Adrenal gland (tissue), 5 donors: Measurements from ENCODE around the gene MAGI2.

ENCODE experiments used
- CTCF ChIP-seq, 6 experiments: fragments of 450-650 bp in 4 of 6; fragments of 200-600 bp in 2 of 6; sonication (generic) in 1 of 6; IDR thresholded peaks; 1 replicate in 5 of 6; 2 replicates in 1 of 6; pipeline versions ENCODE4 v1.5.1 to v1.8.0; 2016 to 2021; ENCODE audit warnings: antibody characterized with exemption in 6 of 6, mild to moderate bottlenecking in 2 of 6, moderate library complexity in 1 of 6
- POLR2A ChIP-seq, 2 donors: fragments of 450-650 bp; IDR thresholded peaks; one replicate each; pipeline ENCODE4 v1.6.1; 2017; ENCODE audit warnings: antibody characterized with exemption in 2 of 2, mild to moderate bottlenecking in 2 of 2, moderate library complexity in 1 of 2
- donor health status: DM: no; HTN: no; CAD: no.

GRCh38 chr7:79410345-79410744 is 43.1 kb downstream of the MAGI2 start:
- TF ChIP-seq POLR2A (IDR thresholded peaks at IDR 0.05) (no peak), CTCF (IDR thresholded peaks at IDR 0.05) (no peak)
